Body of pancreas (tissue), 4 donors: ENCODE measurements around the gene QRFP.

Experiments used
- POLR2A ChIP-seq, 3 donors: fragments of 450-650 bp; IDR thresholded peaks; one replicate each; pipeline ENCODE4 v1.6.1; 2016; ENCODE audit warnings: antibody characterized with exemption in 3 of 3, mild to moderate bottlenecking in 2 of 3
- TF ChIP-seq, protein P1 (sequence below), 7 experiments: fragments of 450-650 bp in 4 of 7; fragments of 200-600 bp in 3 of 7; sonication (generic) in 3 of 7; IDR thresholded peaks; one replicate each; pipeline ENCODE4 v1.5.1; 2016 to 2019; ENCODE audit warnings: antibody characterized with exemption in 7 of 7

DNA sequence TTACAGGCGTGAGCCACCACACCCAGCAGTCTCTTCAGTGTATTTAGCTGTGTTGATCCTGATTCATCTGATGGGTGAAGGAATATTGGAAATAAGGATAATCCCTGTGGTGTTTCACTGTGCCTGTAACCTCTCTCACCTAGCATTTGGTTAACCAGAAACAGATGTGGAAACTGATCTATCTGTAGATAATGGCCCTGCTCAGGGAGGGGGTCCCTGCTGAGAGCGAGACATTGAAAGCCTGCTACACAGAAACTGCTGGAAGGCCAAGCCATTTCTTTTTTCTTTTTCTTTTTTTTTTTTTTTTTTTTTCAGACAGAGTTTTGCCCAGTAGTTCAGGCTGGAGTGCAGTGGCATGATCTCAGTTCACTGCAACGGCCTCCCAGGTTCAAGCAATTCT is 28.4 kb downstream of the QRFP start:
- TF ChIP-seq, protein P1, sequence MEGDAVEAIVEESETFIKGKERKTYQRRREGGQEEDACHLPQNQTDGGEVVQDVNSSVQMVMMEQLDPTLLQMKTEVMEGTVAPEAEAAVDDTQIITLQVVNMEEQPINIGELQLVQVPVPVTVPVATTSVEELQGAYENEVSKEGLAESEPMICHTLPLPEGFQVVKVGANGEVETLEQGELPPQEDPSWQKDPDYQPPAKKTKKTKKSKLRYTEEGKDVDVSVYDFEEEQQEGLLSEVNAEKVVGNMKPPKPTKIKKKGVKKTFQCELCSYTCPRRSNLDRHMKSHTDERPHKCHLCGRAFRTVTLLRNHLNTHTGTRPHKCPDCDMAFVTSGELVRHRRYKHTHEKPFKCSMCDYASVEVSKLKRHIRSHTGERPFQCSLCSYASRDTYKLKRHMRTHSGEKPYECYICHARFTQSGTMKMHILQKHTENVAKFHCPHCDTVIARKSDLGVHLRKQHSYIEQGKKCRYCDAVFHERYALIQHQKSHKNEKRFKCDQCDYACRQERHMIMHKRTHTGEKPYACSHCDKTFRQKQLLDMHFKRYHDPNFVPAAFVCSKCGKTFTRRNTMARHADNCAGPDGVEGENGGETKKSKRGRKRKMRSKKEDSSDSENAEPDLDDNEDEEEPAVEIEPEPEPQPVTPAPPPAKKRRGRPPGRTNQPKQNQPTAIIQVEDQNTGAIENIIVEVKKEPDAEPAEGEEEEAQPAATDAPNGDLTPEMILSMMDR (IDR thresholded peaks at IDR 0.05): no peak
- TF ChIP-seq POLR2A (IDR thresholded peaks at IDR 0.05): no peak
